ENCODE results near the gene ADCK1.
"Not testable (repeated sequence)": the region's sequence is repeated elsewhere in the genome, so short reads cannot be mapped to it uniquely, and the experiment has no call there.

Gene ADCK1

GRCh38 chr14:77867476-77867875 lies 67.6 kb downstream of the ADCK1 start:
- no peak for DNase-seq

DNA sequence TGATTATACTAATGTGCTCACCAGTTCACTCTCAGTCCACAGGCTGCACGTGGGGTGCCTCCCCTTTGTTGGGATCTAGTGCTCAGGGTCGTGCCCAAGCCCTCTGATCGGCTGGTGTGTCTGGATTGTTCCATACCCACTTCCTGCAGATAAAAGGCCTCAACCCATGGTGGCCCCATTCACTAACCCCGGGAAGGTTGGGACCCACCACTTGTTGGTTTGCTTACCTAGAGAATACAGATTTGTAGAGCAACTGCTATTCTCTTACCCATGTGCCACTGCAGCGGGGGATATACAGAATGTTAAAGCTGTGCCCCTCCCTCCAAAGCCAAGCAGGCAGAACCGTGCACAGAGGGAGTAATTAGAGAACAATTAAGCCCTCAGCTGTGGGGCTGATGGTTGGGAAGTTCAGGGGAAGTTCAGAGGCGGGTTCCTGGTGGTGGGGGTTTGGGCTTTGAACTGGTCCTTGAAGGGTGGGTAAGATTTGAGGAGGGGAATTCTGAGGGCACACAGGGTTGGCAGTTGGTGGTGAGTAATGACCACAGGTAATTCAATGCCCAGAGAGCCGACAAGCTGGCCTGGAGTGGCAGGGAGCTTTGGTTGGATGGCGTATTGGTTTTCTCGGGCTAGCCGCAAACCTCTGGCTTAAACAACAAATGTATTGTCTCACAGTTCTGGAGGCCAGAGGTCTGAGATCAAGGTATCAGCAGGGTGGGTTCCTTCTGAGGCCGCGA lies 68.8 kb downstream of the ADCK1 start:
- no peak for DNase-seq

DNA sequence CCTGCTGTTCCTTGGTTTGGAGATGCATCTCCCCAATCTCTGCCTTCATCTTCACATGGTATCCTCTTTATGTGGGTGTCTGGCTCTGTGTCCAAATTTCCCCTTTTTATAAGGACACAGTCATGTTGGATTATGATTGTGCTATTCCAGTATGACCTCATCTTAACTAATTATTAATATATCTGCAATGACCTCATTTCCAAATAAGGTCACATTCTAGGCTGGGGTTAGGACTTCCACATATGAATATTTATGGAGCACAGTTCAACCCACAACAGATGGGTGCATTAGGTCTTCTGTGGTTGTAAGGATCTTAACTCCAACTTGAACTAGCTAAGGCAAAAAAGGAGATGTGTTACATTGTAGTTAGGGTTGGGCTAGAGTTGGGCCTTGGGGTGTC lies 69.4 kb downstream of the ADCK1 start:
- DNase-seq, result no peak

DNA sequence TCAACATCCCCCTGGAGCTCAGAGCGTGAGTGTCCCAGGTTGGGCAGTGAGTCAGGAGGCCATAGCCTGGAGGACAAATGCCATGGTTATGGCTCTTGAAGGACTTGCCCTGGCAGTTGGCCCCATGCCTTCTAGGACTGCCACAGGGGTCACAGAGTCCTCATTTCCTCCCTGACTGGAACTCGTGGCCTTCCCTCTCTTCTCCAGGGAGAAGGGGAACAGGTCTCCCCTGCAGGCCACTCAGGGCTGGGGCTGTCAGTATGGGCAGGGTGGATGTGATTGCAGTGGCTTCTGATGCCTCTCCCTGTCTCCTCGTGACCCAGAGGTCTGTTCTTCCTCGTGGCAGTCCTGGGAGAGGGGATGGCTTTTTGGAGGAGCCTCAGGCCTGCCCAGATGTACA lies 70.7 kb downstream of the ADCK1 start:
- no peak for DNase-seq

DNA sequence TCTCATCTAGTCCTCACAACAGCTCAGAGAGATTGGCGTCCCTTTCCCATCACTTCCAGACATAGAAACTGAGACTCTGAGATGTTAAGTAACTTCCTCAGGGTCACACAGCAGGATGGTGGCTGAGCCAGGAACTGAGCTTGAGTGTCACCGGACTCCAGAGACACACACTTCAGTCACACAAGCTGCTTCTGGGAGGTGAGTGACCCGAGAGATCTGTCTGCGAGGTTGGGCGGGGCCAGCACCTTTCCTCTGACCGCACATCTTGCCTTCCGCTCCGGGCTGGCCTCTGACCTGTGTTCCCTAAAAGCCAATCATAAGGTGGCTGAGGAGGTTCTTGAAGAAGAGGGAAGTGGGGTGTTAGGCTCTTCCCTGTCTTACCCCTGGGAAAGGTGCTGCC lies 72.2 kb downstream of the ADCK1 start:
- no peak for DNase-seq

GRCh38 chr14:77872983-77873382 lies 73.1 kb downstream of the ADCK1 start:
- no peak for DNase-seq

DNA sequence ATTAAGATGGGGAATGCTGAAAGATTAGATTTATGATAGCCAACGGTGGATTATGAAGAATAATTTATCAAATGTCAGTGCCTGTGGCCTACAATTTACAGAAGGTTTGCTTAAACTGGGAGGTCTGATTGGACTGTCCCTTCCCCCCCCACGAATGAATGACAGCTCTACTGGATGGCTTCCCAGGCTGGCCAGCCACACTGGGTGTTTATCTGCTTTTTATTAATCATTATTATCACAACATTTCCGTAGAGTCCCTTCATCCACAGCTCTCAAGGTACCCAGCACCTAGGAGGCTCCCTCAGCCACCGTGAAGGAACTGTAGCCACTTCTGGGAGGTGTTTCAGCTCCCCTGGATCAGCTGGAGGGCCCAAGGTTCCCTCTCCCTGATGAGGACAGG lies 78.9 kb downstream of the ADCK1 start:
- no peak for DNase-seq

GRCh38 chr14:77880056-77880455 lies 80.1 kb downstream of the ADCK1 start:
- DNase-seq, result no peak

- DNase-seq, result no peak
These were observed 82.2 kb downstream of the ADCK1 start for GRCh38 chr14:77882098-77882497.

DNA sequence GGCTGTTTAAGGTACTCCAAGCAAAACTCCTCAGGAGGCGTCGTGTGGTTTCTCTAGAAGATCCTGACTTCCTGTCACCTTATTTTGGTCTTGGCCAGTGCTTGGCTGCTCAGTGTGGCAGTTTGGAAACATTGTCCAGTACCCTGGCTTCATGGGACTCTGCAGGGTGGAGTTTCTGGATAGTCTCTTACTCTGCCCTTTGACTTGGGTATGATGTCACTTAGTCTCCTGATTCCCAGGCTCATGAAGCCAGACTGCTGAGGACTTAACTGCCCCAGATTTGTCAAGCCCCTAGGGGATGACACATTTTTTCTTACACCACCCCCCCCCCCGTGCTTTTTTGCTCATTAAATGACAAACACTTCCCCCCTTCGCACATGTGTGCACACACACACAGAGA lies 82.7 kb downstream of the ADCK1 start:
- DNase-seq, result no peak

GRCh38 chr14:77883131-77883846 lies 83.4 kb downstream of the ADCK1 start:
- DNase-seq, result no peak

- no peak for DNase-seq
These were observed 83.9 kb downstream of the ADCK1 start for GRCh38 chr14:77883847-77884238.

- DNase-seq, result no peak
These were observed 85.5 kb downstream of the ADCK1 start for GRCh38 chr14:77885367-77885766.

DNA sequence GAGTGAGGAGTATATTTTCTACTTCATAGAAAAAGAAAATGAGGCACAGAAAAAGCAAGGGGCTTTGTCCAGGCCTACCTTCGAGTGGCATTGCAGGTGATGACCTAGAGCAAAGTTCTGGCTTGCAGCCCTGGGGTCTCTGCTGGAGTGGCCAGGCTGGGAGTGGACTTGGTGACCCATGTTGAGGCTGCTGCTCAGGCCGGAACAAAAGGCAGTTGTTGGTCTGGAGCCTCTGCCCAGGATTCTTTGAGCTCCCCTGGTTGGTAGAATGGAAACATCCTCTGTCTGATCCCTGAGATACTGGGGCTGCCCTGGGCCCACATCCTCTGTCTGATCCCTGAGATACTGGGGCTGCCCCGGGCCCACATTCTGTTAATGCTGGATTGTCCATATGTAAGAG lies 86.1 kb downstream of the ADCK1 start:
- no peak for DNase-seq

- DNase-seq, result not testable (repeated sequence)
These were observed 89.0 kb downstream of the ADCK1 start for GRCh38 chr14:77888903-77889302.

DNA sequence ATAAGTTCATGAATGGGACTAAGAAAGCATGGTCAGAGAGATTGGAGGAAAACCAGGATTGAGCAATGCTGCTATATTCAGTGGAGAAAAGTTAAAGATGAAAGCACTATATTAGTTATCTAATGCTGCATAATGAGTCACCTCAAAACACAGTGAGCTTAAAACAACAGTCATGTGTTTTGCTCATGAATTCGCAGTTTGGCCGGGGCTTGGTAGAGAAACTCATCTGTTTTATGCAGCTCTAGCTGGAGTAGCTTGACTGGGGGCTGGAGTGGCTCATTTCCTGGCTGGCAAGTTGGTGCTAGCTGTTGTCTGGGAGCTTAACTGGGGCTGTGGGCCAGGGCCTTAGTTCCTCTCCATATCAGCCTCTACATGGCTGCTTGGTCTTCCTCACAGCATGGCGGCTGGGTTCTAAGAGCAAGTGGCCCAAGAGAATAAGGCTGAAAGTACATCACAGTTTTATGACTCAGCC lies 90.1 kb downstream of the ADCK1 start:
- no peak for DNase-seq

GRCh38 chr14:77890873-77891272 lies 91.0 kb downstream of the ADCK1 start:
- DNase-seq, result no peak

DNA sequence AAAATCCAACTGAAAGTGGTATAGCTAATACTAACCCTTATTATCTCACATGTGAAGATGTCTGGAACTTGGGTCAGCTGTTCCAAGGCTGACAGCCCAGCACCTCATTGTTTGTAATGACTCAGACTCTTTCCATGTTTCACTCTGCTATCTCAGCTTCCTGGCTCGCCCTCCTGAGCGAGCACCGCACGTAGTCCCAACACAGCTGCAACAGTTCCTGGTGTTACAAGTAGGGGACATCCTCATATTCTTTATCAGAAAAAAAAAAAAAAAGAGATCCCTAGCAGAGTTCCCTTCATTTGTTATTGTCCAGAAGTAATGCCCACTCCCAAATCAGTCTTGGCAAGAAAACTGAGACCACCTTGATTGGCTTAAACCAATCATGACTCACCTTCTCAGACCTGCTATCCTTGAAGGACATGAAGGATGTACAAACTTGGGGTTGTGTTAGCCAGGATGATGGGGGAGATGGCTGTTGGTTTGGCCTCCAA lies 92.5 kb downstream of the ADCK1 start:
- DNase-seq, result no peak

DNA sequence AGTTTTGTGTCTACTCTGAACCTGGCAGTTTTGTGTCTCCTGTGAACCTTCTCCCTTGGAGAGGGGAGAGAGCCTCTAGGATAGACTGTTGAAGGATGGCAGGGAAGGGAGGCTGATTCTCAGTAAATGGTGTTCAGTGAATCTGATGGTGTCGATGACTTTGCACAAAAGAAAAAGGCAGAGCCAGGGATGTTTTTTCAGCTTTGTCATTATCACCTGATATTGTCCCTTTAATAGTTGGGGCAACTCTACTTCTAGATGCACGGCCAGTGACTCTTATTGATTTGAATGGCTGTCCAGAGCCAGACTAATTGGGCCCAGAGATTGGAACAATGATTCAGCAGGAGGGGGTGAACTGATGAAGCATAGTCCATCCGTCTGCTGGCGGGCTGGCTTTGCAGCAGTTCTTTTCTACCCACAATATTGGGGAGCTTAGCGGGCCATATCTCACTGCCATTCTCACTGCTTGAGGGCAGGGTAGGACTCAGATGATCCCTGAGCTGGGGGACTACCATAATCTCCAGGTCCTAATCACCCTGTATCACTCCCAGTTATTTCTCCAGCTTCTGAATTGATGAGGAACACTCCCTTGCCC lies 93.1 kb downstream of the ADCK1 start:
- no peak for DNase-seq

- DNase-seq, result no peak
These were observed 97.5 kb downstream of the ADCK1 start for GRCh38 chr14:77897374-77897773.

GRCh38 chr14:77902811-77903210 lies 102.9 kb downstream of the ADCK1 start:
- DNase-seq, result no peak

GRCh38 chr14:77903221-77903620 lies 103.3 kb downstream of the ADCK1 start:
- no peak for DNase-seq

DNA sequence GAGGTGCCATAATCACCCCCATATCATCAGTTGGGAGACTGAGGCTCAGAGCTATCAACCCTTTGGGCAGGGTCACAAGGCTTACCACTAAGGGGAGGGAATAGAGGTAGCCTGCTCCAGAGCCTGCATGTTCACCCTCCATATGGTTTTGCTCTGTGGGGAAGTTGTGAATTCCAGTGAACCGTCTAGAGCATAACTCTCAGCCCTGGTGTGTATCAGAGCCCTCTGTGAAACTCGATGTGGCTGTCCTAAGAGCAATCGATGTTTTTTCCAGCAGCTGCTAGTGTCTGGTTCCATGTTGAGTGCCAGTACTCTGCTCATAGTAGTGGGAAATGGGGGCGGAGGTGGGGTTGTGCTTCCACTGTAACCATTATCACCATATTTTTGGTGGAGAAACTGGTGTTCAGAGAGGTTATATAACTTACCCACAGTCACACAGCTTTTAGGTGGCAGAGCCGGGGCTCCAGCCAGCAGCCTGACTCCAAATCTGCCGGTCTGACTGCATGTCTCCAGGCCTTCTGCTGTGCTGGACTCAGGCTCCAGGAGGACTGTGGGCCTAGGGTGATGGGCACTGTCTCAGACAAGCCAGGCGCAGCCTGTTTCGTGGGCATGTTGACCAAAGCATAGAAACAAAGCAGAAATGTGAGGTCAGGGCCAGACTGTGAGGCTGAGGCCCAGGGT lies 104.2 kb downstream of the ADCK1 start:
- no peak for DNase-seq

Data from AML-193 (cell line).